GM21619 (cell line): ENCODE results near the gene SUN2.
"Not testable (repeated sequence)": the region's sequence is repeated elsewhere in the genome, so short reads cannot be mapped to it uniquely, and the experiment has no call there.

Source experiments
- ATAC-seq: cut with Tn5 transposase; IDR thresholded peaks from one replicate; pipeline ENCODE4 v1.9.1; 2021; ENCODE audit not compliant: unreplicated experiment

Gene SUN2

DNA sequence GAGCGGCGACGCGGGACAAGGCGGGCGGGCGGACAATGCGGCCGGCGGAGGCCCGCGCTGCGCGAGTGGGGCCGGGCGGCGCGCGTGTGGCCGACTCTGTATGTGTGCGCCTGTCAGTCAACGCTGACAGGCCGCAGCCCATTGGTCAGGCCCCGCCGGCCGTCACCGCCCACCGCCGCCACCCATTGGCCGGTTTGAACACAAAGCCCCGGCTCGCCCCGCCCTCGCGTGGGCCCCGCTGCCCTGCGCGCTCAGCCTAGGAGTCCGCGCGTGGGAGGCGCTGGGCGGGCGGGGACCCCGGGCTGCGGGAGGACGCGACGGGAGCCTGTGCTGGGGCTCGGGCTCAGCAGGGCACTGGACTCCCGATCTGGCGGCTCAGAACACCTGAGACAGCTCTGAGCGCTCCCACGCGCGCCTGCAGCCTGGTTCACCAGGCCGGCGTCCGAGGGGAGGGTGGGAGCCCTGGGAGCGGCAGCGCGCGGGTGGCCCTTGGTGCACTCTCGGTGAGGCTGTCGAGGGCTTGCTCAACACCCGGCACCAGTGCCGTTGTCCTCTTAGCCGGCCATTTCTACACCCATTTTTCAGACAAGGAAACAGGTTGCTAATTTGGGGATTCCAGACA lies at the start of gene SUN2:
TSS of gene SUN2 (minus strand) at position 88 of the 622 bp plus-strand sequence. CDS start 3,370 bp downstream, outside the sequence.
- ATAC-seq = peak; percentile 55

GRCh38 chr22:38805041-38805593 lies 49.3 kb upstream of the SUN2 start:
- ATAC-seq = not testable (repeated sequence)

DNA sequence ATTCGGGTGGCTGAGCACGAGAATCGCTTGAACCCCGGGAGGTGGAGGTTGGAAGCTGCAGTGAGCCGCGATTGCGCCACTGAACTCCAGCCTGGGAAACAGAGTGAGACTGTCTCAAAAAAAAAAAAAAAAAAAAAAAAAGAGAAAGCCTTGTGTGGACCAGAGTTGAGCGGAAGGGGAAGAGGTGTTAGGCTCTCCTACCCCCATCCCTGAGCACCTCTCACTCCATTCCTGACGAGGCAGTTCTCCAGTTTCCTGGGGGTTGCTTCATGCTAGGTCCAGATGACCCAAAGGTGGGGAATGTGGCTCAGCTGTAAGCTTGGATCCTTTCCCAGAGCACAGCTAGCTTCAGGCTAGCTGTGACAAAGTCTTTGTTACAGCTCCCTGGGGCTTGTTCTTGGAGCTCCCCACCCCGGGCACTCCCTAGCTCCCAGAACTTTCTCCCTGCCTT lies 46.9 kb upstream of the SUN2 start:
- ATAC-seq = no peak

DNA sequence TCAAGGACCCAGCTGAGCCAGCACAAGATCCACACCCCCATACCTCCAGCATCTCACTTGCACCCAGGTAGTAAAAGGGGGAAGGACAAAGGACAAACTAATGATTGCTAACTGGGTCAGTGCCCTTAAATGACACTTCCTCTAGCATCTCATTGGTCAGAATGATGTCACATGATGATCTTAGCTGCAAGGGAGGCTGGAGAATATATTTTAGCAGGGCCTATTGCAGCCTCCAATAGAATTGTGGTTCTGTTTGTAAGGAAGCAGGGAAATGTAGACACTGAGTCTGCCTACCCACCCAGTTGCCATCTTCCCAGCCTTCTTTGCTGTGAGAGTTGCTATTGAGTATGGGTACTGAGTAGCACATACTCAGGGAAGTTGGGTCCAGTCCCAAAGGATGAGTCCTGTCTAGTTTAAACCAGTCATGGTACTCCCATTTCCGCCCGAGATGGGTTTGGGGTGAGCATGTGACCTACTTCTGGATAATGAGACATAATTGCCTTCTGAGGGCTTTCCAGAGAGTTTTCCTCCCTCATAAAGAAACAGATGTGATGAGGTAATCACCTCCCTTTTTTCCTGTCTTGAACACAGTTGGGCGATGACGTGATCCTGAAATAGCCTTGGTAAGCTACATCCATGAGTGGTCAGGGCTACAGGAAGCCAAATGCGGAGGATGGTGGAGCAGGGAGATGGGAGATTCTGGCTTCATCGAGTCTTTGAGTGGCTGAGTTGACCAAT lies 43.6 kb upstream of the SUN2 start:
- ATAC-seq = no peak

DNA sequence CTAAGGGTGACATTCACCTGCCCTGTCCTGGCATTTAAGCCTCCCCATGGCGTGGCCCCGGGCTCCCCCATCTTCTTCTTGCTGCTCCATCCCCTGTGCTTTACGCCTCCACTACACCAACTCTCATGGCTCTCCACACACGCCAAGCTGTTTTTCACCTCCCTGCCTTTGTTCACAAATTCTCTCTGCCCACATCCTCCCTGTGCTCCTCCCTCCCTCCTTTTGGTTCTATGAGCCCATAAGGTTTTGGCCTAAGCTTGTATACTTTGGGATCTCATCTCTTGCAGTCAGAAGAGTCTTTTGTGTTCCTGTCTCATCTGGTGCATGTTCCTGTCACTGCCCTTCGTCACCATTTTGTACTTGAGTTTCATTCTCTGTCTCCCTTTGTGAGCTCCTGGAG lies 42.7 kb upstream of the SUN2 start:
- no peak for ATAC-seq

DNA sequence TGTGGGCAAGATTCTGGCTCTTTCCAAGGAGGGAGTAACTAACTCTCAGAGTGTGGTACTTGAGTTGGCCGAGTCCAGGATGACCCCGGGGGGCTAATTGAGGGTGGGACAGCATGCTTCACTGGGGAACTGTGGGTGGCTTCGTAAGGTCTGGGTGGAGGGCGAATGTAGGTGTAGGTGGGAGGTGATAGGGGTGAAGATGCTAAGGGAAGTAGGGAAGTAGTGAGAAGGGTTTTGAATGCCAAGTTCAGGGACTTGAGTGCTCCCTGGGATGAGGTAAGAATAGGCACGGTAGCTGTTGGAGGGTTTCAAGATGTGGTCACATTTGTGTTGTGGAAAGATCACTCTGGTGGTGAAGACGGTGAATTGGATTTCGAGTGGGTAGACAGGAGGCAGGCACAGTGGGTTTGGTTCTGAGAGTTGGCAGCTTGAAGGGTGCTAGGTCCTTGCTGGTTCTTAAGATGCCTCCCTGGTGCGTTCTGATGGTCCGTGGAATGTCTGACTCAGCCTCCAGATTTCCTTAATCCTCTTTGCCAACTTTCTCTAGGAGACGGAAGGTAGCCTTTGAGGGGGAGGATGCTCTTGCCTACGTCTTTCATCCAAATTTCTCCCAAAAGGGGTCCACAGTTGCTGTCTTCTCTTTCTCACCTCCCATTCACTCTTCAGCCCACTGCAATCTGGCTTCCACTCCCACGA lies 40.6 kb upstream of the SUN2 start:
- ATAC-seq = no peak

DNA sequence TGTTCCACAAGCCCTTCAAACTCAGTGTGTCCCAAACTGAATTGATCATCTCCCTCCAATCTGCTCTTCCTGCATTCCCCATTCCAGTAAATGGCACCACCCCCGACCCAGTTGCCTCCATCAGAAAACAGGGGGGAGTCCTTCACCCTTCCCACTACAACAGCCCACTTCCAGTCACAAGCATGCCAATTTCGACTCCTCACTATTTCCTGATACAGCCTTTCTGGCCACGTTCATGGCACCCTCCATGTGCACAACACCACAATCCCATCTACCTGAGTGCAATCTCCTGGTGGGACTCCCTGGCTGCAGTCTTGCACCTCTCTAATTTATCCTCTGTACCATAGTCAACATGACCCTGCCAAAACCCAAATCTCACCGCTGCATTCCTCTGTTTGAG lies 39.8 kb upstream of the SUN2 start:
- no peak for ATAC-seq

DNA sequence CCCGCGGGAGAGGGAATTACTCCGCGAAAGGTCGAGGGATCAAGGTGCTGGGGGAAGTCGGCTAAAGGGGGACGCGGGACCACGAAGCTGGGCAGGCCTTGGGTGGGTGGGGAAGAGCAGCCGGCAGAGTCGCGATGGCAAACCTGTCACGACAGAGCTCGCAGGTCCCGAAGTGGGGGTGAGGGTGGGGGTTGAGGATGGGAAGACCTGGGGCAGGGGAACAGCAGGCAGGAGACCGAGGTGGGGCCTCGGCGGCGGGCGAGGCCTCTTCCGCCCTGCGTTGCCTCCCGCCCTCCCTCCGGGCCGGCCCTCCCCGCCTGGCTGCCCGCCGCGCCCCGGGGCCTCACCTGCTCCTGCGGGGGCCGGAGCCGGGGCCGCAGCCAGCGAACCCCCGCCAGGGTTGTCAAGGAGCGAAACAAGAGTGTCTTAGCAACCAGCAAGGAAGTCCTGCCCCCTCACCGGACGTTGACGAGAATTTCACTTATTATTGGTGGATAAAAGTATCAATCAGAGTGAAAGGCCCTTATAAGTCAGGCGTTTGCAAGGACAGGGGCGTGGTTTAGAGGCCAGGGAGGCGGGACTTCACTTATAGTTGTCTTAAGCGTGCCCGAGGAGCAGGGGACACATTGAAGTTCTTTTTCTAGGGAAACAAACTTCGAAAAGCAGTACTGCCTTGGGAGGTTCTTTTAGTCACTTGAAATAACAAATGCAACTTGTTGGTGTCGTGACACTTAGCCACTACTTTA lies 38.1 kb upstream of the SUN2 start, which contains the start of gene DNAL4:
TSS of gene DNAL4 (minus strand) at position 423 of the 746 bp plus-strand sequence. CDS start 11,412 bp downstream, outside the sequence.
- peak; percentile 92 for ATAC-seq

DNA sequence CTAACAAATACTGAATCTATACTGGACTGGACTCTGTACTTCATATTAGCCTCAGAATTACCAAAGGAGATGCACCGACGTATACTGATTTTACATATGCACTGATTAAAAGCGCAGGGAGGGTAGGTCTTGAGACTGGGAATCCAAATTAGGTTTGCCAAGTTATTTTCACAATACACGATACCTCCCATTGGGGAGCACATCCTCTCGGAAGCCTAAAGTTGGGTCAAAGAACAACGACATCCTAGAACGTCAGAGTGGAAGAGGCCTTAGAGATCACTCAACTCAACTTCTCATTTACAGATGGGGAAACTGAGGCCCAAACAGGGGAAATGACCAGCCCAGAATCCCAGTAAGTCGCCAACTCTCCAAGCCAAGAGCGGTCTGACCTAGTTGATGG lies 37.5 kb upstream of the SUN2 start:
- no peak for ATAC-seq

GRCh38 chr22:38792833-38793232 lies 37.0 kb upstream of the SUN2 start:
- ATAC-seq = no peak

- ATAC-seq = no peak
Measured at GRCh38 chr22:38789606-38790005, 33.8 kb upstream of the SUN2 start.

DNA sequence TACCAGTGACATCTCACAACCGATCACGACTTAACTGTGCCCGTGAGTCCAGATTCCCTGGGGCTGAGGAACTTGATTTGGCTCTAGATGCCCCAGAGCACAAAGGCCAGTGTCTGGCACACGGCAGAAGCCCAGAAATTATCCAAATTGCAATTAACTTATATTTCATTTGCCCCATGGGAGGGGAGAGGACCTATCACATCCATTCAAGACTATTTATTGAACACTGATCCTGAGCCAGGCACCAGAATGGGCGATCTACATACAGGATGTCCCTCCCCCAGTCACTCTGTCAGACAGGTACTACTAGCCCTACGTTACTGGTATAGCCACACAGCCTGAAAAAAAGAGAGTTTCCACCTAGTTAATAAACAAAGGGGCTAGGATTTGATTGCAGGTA lies 33.0 kb upstream of the SUN2 start:
- ATAC-seq = no peak

GRCh38 chr22:38788021-38788816 lies 32.4 kb upstream of the SUN2 start:
- no peak for ATAC-seq

- no peak for ATAC-seq
Measured at GRCh38 chr22:38786631-38787030, 30.8 kb upstream of the SUN2 start.

GRCh38 chr22:38784856-38785255 lies 29.1 kb upstream of the SUN2 start:
- no peak for ATAC-seq

- ATAC-seq = no peak
Measured at GRCh38 chr22:38784035-38784434, 28.2 kb upstream of the SUN2 start.

- ATAC-seq = no peak
Measured at GRCh38 chr22:38783095-38783615, 27.4 kb upstream of the SUN2 start.

DNA sequence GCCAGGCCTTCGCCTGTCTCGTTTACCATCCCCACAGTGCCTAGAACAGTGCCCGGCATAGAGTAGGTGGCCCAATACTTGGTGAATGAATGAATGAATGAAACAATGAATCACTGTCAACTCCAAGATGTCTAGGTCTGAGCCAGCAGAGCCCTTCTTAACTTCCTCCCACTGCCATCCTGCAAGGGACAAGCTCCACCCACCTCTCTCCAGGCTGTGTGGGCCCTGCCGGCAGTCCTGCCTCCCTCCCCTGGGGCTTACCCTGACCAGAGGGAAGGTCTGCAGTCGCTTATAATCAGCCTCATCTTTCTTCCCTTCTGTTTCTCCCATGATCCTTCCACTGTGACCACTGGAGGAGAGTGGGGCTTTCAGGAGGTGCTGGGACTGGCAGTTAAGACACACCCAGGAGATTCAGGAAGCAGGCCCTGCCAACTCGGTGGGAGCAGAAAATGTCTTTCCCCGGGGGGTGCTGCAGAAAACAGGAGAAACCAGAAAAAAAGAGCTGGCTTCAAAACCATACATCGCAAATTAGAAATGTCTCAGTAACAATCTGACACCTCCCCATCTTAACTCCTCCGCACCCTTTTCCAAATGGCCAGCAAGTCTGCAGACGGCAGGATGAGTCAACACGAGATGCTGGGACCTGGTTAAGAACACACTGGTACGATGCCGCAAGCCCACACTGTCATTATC lies 26.8 kb upstream of the SUN2 start:
- no peak for ATAC-seq

- no peak for ATAC-seq
Measured at GRCh38 chr22:38781033-38781432, 25.2 kb upstream of the SUN2 start.
